ENCODE data around the gene CDH13.

DNA sequence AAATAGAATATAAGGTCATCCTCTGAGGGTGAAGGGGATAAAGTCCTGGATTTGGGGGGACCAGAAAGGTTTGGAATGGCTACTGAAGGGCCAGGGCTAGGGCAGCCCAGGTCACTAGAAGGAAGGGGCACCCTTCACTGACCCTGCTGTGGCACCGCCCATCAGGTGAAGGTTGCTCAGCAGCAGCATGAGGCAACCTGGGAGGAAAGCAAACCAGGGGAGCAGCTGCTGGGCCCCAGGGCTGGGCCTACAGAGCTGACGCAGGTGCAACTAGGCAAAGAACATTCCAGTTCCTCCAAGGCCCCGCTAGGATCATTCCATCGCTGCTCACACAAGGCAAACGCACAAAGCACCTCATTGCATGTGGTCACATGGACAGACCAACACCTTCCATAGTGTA is 1177.6 kb downstream of the CDH13 start:
- TF ChIP-seq NBN (IDR thresholded peaks at IDR 0.05), result no peak
- TF ChIP-seq, protein P1, sequence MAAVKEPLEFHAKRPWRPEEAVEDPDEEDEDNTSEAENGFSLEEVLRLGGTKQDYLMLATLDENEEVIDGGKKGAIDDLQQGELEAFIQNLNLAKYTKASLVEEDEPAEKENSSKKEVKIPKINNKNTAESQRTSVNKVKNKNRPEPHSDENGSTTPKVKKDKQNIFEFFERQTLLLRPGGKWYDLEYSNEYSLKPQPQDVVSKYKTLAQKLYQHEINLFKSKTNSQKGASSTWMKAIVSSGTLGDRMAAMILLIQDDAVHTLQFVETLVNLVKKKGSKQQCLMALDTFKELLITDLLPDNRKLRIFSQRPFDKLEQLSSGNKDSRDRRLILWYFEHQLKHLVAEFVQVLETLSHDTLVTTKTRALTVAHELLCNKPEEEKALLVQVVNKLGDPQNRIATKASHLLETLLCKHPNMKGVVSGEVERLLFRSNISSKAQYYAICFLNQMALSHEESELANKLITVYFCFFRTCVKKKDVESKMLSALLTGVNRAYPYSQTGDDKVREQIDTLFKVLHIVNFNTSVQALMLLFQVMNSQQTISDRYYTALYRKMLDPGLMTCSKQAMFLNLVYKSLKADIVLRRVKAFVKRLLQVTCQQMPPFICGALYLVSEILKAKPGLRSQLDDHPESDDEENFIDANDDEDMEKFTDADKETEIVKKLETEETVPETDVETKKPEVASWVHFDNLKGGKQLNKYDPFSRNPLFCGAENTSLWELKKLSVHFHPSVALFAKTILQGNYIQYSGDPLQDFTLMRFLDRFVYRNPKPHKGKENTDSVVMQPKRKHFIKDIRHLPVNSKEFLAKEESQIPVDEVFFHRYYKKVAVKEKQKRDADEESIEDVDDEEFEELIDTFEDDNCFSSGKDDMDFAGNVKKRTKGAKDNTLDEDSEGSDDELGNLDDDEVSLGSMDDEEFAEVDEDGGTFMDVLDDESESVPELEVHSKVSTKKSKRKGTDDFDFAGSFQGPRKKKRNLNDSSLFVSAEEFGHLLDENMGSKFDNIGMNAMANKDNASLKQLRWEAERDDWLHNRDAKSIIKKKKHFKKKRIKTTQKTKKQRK (IDR thresholded peaks at IDR 0.05; ENCODE audit: low read depth, low read length), result no peak
- TF ChIP-seq, protein P2, sequence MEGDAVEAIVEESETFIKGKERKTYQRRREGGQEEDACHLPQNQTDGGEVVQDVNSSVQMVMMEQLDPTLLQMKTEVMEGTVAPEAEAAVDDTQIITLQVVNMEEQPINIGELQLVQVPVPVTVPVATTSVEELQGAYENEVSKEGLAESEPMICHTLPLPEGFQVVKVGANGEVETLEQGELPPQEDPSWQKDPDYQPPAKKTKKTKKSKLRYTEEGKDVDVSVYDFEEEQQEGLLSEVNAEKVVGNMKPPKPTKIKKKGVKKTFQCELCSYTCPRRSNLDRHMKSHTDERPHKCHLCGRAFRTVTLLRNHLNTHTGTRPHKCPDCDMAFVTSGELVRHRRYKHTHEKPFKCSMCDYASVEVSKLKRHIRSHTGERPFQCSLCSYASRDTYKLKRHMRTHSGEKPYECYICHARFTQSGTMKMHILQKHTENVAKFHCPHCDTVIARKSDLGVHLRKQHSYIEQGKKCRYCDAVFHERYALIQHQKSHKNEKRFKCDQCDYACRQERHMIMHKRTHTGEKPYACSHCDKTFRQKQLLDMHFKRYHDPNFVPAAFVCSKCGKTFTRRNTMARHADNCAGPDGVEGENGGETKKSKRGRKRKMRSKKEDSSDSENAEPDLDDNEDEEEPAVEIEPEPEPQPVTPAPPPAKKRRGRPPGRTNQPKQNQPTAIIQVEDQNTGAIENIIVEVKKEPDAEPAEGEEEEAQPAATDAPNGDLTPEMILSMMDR (IDR thresholded peaks at IDR 0.05 in 2 of 3, conservative IDR thresholded peaks at IDR 0.05 in 1 of 3; ENCODE audit: control insufficient read depth in 2 of 3, extremely low read depth in 1 of 3, insufficient read depth in 1 of 3, low read depth in 3 of 3, low read length in 3 of 3), result no peak
- TF ChIP-seq POLR2A (IDR thresholded peaks at IDR 0.05; ENCODE audit: low read depth, low read length), result no peak
- no peak for TF ChIP-seq HDGF (IDR thresholded peaks at IDR 0.05)
- TF ChIP-seq NR2C2 (IDR thresholded peaks at IDR 0.05; ENCODE audit: borderline replicate concordance, control insufficient read depth, insufficient read length, low read depth), result no peak
- TF ChIP-seq BCL11A (IDR thresholded peaks at IDR 0.05; ENCODE audit: low read depth, low read length), result no peak
- TF ChIP-seq, protein P3, sequence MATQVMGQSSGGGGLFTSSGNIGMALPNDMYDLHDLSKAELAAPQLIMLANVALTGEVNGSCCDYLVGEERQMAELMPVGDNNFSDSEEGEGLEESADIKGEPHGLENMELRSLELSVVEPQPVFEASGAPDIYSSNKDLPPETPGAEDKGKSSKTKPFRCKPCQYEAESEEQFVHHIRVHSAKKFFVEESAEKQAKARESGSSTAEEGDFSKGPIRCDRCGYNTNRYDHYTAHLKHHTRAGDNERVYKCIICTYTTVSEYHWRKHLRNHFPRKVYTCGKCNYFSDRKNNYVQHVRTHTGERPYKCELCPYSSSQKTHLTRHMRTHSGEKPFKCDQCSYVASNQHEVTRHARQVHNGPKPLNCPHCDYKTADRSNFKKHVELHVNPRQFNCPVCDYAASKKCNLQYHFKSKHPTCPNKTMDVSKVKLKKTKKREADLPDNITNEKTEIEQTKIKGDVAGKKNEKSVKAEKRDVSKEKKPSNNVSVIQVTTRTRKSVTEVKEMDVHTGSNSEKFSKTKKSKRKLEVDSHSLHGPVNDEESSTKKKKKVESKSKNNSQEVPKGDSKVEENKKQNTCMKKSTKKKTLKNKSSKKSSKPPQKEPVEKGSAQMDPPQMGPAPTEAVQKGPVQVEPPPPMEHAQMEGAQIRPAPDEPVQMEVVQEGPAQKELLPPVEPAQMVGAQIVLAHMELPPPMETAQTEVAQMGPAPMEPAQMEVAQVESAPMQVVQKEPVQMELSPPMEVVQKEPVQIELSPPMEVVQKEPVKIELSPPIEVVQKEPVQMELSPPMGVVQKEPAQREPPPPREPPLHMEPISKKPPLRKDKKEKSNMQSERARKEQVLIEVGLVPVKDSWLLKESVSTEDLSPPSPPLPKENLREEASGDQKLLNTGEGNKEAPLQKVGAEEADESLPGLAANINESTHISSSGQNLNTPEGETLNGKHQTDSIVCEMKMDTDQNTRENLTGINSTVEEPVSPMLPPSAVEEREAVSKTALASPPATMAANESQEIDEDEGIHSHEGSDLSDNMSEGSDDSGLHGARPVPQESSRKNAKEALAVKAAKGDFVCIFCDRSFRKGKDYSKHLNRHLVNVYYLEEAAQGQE (IDR thresholded peaks at IDR 0.05; ENCODE audit: low read depth, low read length), result no peak
- no peak for TF ChIP-seq NRF1 (conservative IDR thresholded peaks at IDR 0.05; ENCODE audit: low read depth, low read length)
- TF ChIP-seq SUPT20H (IDR thresholded peaks at IDR 0.05; ENCODE audit: borderline replicate concordance, control insufficient read depth, low read depth, low read length), result no peak
- TF ChIP-seq NFYB (IDR thresholded peaks at IDR 0.05; ENCODE audit: insufficient read depth, low read depth, low read length), result no peak
- no peak for TF ChIP-seq NFIC (IDR thresholded peaks at IDR 0.05; ENCODE audit: low read depth, low read length)
- TF ChIP-seq, protein P4, sequence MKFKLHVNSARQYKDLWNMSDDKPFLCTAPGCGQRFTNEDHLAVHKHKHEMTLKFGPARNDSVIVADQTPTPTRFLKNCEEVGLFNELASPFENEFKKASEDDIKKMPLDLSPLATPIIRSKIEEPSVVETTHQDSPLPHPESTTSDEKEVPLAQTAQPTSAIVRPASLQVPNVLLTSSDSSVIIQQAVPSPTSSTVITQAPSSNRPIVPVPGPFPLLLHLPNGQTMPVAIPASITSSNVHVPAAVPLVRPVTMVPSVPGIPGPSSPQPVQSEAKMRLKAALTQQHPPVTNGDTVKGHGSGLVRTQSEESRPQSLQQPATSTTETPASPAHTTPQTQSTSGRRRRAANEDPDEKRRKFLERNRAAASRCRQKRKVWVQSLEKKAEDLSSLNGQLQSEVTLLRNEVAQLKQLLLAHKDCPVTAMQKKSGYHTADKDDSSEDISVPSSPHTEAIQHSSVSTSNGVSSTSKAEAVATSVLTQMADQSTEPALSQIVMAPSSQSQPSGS (IDR thresholded peaks at IDR 0.05; ENCODE audit: low read length), result no peak
